Chondrocyte (in vitro differentiated cells): ENCODE data around the gene POU3F3. TPM values are rescaled to one million over a fixed set of nuclear protein-coding genes. Genes with fewer than 3 reads are reported as not detected.
A peak's percentile ranks its signal among the peaks of the same experiment; 100 is the strongest.

Experiments used
- DNase-seq: peaks from one replicate; pipeline ENCODE4 v3.0.0; 2021; ENCODE audit warnings: mixed read lengths, low spot score
- H3K27ac Mint-ChIP-seq: one replicate; pipeline ENCODE4 v1.8.0; 2021; ENCODE audit warnings: mild to moderate bottlenecking, moderate library complexity, mixed read lengths; ENCODE audit not compliant: unreplicated experiment
- H3K27me3 Mint-ChIP-seq: 2 replicates; pipeline ENCODE4 v1.8.0; 2021; ENCODE audit warnings: low read depth, mixed read lengths
- H3K36me3 Mint-ChIP-seq: 2 replicates; pipeline ENCODE4 v1.8.0; 2021; ENCODE audit warnings: low read depth, mixed read lengths
- H3K4me1 Mint-ChIP-seq: 2 replicates; pipeline ENCODE4 v1.8.0; 2021; ENCODE audit warnings: low read depth, mild to moderate bottlenecking, mixed read lengths
- H3K4me3 Mint-ChIP-seq: one replicate; pipeline ENCODE4 v1.8.0; 2021; ENCODE audit warnings: mild to moderate bottlenecking, moderate library complexity, mixed read lengths; ENCODE audit not compliant: unreplicated experiment
- H3K9me3 Mint-ChIP-seq: 2 replicates; pipeline ENCODE4 v1.8.0; 2021; ENCODE audit warnings: low read depth, mixed read lengths
- CTCF ChIP-seq: fragments of 200-600 bp; sonication (generic); IDR thresholded peaks from 2 replicates; pipeline ENCODE4 v1.5.0; 2021; ENCODE audit warnings: antibody characterized with exemption, mild to moderate bottlenecking, moderate library complexity
- total RNA-seq: library from RNA; stranded (reverse); gene quantifications from 3 replicates; pipeline ENCODE4 v1.2.1, GENCODE V29; 2021

The POU3F3 gene
- total RNA-seq, 1 donor from 2014 or later = 7.2 TPM

- peak overlapping the region; percentile 69 for H3K4me3 Mint-ChIP-seq
- no peaks in the 10 kb centered on the region for H3K9me3 Mint-ChIP-seq
- H3K4me1 Mint-ChIP-seq = peaks cover 52% of the 10 kb centered on the region
- H3K27me3 Mint-ChIP-seq = peaks cover 19% of the 10 kb centered on the region
- peak overlapping the region; percentile 51 for H3K27ac Mint-ChIP-seq
- peaks cover 12% of the 10 kb centered on the region for H3K36me3 Mint-ChIP-seq
- no peak for TF ChIP-seq CTCF
- DNase-seq = no peak
Observed at GRCh38 chr2:104856086-104856972, 2.4 kb downstream of the POU3F3 start.

GRCh38 chr2:104856973-104857261 lies 3.0 kb downstream of the POU3F3 start:
- peaks cover 53% of the 10 kb centered on the region for H3K4me1 Mint-ChIP-seq
- H3K9me3 Mint-ChIP-seq = no peaks in the 10 kb centered on the region
- peak overlapping the region; percentile 69 for H3K4me3 Mint-ChIP-seq
- peak overlapping the region; percentile 89 for H3K27ac Mint-ChIP-seq
- no peak for DNase-seq
- peaks cover 12% of the 10 kb centered on the region for H3K36me3 Mint-ChIP-seq
- TF ChIP-seq CTCF = no peak
- H3K27me3 Mint-ChIP-seq = peaks cover 24% of the 10 kb centered on the region

- H3K27me3 Mint-ChIP-seq = peaks cover 25% of the 10 kb centered on the region
- peaks cover 52% of the 10 kb centered on the region for H3K4me1 Mint-ChIP-seq
- DNase-seq = no peak
- no peaks in the 10 kb centered on the region for H3K9me3 Mint-ChIP-seq
- peak overlapping the region; percentile 89 for H3K27ac Mint-ChIP-seq
- peaks cover 12% of the 10 kb centered on the region for H3K36me3 Mint-ChIP-seq
- TF ChIP-seq CTCF = no peak
- H3K4me3 Mint-ChIP-seq = peak overlapping the region; percentile 69
Observed at GRCh38 chr2:104857262-104858005, 3.5 kb downstream of the POU3F3 start.

- Mint-ChIP-seq H3K4me3 (peak overlapping the region; percentile 44), H3K4me1 (peaks cover 51% of the 10 kb centered on the region), H3K36me3 (peaks cover 12% of the 10 kb centered on the region), H3K27ac (peak overlapping the region; percentile 42), H3K27me3 (peaks cover 26% of the 10 kb centered on the region), H3K9me3 (no peaks in the 10 kb centered on the region)
- no peak for DNase-seq
- TF ChIP-seq CTCF = no peak
Observed at GRCh38 chr2:104858006-104858978, 4.4 kb downstream of the POU3F3 start.
